Ascending aorta (tissue), 2 donors: ENCODE data around the gene MTFMT. TPM values are rescaled to one million over a fixed set of nuclear protein-coding genes. Genes with fewer than 3 reads are reported as not detected.
A peak's percentile ranks its signal among the peaks of the same experiment; 100 is the strongest.

Experiments
- DNase-seq, 2 donors: peaks; one replicate each; pipeline ENCODE4 v3.0.0-alpha.2; 2019; ENCODE audit warnings: low spot score in 2 of 2
- H3K27ac ChIP-seq, 2 donors: fragments of 200-600 bp; sonication (generic); one replicate each; pipeline ENCODE4 v1.5.1; 2016 to 2017; ENCODE audit warnings: mild to moderate bottlenecking in 1 of 2
- H3K27me3 ChIP-seq: fragments of 200-600 bp; sonication (generic); one replicate; pipeline ENCODE4 v1.5.1; 2017
- H3K36me3 ChIP-seq, 2 donors: fragments of 200-600 bp; sonication (generic); one replicate each; pipeline ENCODE4 v1.5.1; 2016
- H3K4me1 ChIP-seq, 2 donors: fragments of 200-600 bp; sonication (generic); one replicate each; pipeline ENCODE4 v1.5.1; 2016 to 2017; ENCODE audit warnings: mild to moderate bottlenecking in 1 of 2
- H3K4me3 ChIP-seq, 2 donors: fragments of 200-600 bp; sonication (generic); one replicate each; pipeline ENCODE4 v1.5.1; 2016 to 2017; ENCODE audit warnings: mild to moderate bottlenecking in 1 of 2
- H3K9me3 ChIP-seq, 2 donors: fragments of 200-600 bp; sonication (generic); one replicate each; pipeline ENCODE4 v1.5.1; 2016
- CTCF ChIP-seq, 3 experiments: fragments of 200-600 bp in 2 of 3; fragments of 450-650 bp in 1 of 3; sonication (generic) in 2 of 3; IDR thresholded peaks; one replicate each; pipeline ENCODE4 v1.5.1; 2016 to 2019; ENCODE audit warnings: antibody characterized with exemption in 3 of 3, mild to moderate bottlenecking in 1 of 3, moderate library complexity in 1 of 3
- intact Hi-C: fragments of 100-400 bp; cut with DNase I; formaldehyde crosslinking; loops from one replicate; pipeline ENCODE4 v1.15.1; 2023
- total RNA-seq: library from RNA; depleted of rRNA; stranded (reverse); fragments of >200 nt; gene quantifications from one replicate; pipeline ENCODE4 v1.1.0, GENCODE V29; 2016

MTFMT gene
- total RNA-seq, 1 donor from 2014 or later = 54.7 TPM

GRCh38 chr15:65062726-65063125 is 33.3 kb upstream of the MTFMT start:
- Histone ChIP-seq H3K4me3 (peak overlapping the region; percentile 8 to 75), H3K27ac (peak overlapping the region; percentile 97), H3K36me3 (peaks cover 25 to 30% of the 10 kb centered on the region in 2 donors), H3K9me3 (no peaks in the 10 kb centered on the region), H3K27me3 (no peaks in the 10 kb centered on the region), H3K4me1 (peaks cover 27 to 68% of the 10 kb centered on the region in 2 donors)
- no peak for DNase-seq
- intact Hi-C loops = no loop called here
- TF ChIP-seq CTCF (IDR thresholded peaks at IDR 0.05) = no peak

- Histone ChIP-seq H3K9me3 (no peaks in the 10 kb centered on the region), H3K36me3 (peaks cover 32 to 36% of the 10 kb centered on the region in 2 donors), H3K27me3 (no peaks in the 10 kb centered on the region), H3K4me3 (peak overlapping the region in 1 of 2 donors; percentile 30), H3K4me1 (peaks cover 27 to 75% of the 10 kb centered on the region in 2 donors), H3K27ac (peak overlapping the region; percentile 97)
- TF ChIP-seq CTCF (IDR thresholded peaks at IDR 0.05) = no peak
- intact Hi-C loops = no loop called here
- no peak for DNase-seq
Observed at GRCh38 chr15:65062061-65062460, 32.6 kb upstream of the MTFMT start.

- Histone ChIP-seq H3K9me3 (no peaks in the 10 kb centered on the region), H3K4me1 (peaks cover 27 to 86% of the 10 kb centered on the region in 2 donors), H3K27ac (peak overlapping the region; percentile 97), H3K27me3 (no peaks in the 10 kb centered on the region), H3K4me3 (peak overlapping the region in 1 of 2 donors; percentile 30), H3K36me3 (peaks cover 42 to 44% of the 10 kb centered on the region in 2 donors)
- DNase-seq = peak in 1 of 2 donors; percentile 89
- intact Hi-C loops = no loop called here
- TF ChIP-seq CTCF (IDR thresholded peaks at IDR 0.05) = peak in 1 of 3 experiments; percentile 16
Observed at GRCh38 chr15:65060641-65061397, 31.4 kb upstream of the MTFMT start.

- intact Hi-C loops = no loop called here
- H3K4me3 ChIP-seq = peak overlapping the region in 1 of 2 donors; percentile 30
Observed at GRCh38 chr15:65059931-65060596, 30.6 kb upstream of the MTFMT start.

DNA sequence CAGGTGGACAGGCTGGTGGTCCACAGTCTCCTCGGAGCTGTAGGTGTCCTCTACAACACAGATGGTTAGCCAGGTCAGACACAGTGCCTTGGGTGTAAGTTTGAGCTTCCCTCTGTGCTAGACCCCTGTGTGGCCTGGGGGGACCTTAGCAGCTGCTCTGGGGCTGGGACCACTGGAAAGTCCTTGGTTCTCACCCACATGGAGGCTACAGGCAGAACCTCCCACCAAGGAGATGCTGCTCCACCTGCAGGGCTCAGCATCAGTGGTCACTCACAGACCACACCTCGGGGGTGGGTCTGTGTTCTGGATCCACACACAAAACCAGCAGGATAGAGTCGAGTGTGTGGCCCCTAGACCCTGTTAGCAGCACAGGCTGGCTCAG is 29.9 kb upstream of the MTFMT start:
- Histone ChIP-seq H3K36me3 (peaks cover 45 to 57% of the 10 kb centered on the region in 2 donors), H3K27me3 (no peaks in the 10 kb centered on the region), H3K27ac (peak overlapping the region; percentile 97), H3K4me3 (peak overlapping the region in 1 of 2 donors; percentile 2), H3K9me3 (no peaks in the 10 kb centered on the region), H3K4me1 (peaks cover 35 to 92% of the 10 kb centered on the region in 2 donors)
- TF ChIP-seq CTCF (IDR thresholded peaks at IDR 0.05) = no peak
- no peak for DNase-seq
- intact Hi-C loops = no loop called here

More at GRCh38 chr15:65059931-65060596, 30.6 kb upstream of the MTFMT start:
- Histone ChIP-seq H3K27me3 (no peaks in the 10 kb centered on the region), H3K36me3 (peaks cover 42 to 50% of the 10 kb centered on the region in 2 donors), H3K4me1 (peaks cover 34 to 92% of the 10 kb centered on the region in 2 donors), H3K9me3 (no peaks in the 10 kb centered on the region), H3K27ac (peak overlapping the region; percentile 97)
- no peak for TF ChIP-seq CTCF (IDR thresholded peaks at IDR 0.05)
- DNase-seq = no peak
